Panc1 (cell line): Measurements from ENCODE around the gene U2SURP. TPM values are rescaled to one million over a fixed set of nuclear protein-coding genes. Genes with fewer than 3 reads are reported as not detected.

Experiments used
- ATAC-seq: fragments of 200-7000 bp; cut with Tn5 transposase; 2 replicates; pipeline ENCODE4 v1.9.1; 2020; ENCODE audit warnings: mild to moderate bottlenecking, moderate library complexity
- BruUV-seq: library from RNA; stranded (reverse); fragments of 400-500 nt; replicated peaks from 2 replicates; lab custom pipeline; 2021; lab: Mats Ljungman, UMichigan
- CTCF ChIA-PET: fragments of 300-600 bp; sonication (Branson Sonifier 250); formaldehyde crosslinking; loops from one replicate; lab custom pipeline; 2022; ENCODE audit warnings: antibody characterized with exemption; lab: Charles Lee
- POLR2A ChIA-PET: fragments of 300-600 bp; sonication (Branson Sonifier 250); formaldehyde crosslinking; loops from one replicate; lab custom pipeline; 2022; ENCODE audit warnings: antibody characterized with exemption; lab: Charles Lee
- DNase-seq: peaks from one replicate; pipeline ENCODE4 v3.0.0-alpha.2; 2010; ENCODE audit warnings: low read depth, low spot score
- H3K27ac ChIP-seq: 2 replicates; pipeline ENCODE4 v1.5.1; 2011; ENCODE audit warnings: mild to moderate bottlenecking, low read length, inconsistent platforms
- H3K27me3 ChIP-seq: fragments of 200-500 bp; sonication (Bioruptor generic); 2 replicates; pipeline ENCODE4 v1.6.0; 2014; ENCODE audit warnings: low read length, inconsistent platforms; ENCODE audit not compliant: control insufficient read depth, insufficient read depth
- H3K36me3 ChIP-seq: fragments of 200-500 bp; sonication (Bioruptor generic); 2 replicates; pipeline ENCODE4 v1.5.1; 2014; ENCODE audit warnings: inconsistent platforms, mild to moderate bottlenecking, low read length, moderate library complexity; ENCODE audit not compliant: control insufficient read depth, insufficient read depth
- H3K4me1 ChIP-seq: 2 replicates; pipeline ENCODE4 v1.5.1; 2011; ENCODE audit warnings: inconsistent platforms, mild to moderate bottlenecking, low read length, moderate library complexity; ENCODE audit not compliant: control insufficient read depth, insufficient read depth
- H3K4me3 ChIP-seq, 2 experiments: 2 replicates each; pipeline ENCODE4 v1.5.1; 2011 to 2012; ENCODE audit warnings: low read depth in 2 of 2, low read length in 2 of 2, mild to moderate bottlenecking in 2 of 2, inconsistent platforms in 1 of 2, moderate library complexity in 1 of 2
- H3K9me3 ChIP-seq: fragments of 200-500 bp; sonication (Bioruptor generic); 2 replicates; pipeline ENCODE4 v1.5.1; 2014; ENCODE audit warnings: low read depth, mild to moderate bottlenecking, inconsistent platforms, low read length, moderate library complexity; ENCODE audit not compliant: control insufficient read depth, insufficient read depth
- CTCF ChIP-seq: fragments of 450-650 bp; IDR thresholded peaks from 2 replicates; pipeline ENCODE4 v1.5.1; 2017; ENCODE audit warnings: mild to moderate bottlenecking
- POLR2AphosphoS5 ChIP-seq: IDR thresholded peaks from 2 replicates; pipeline ENCODE4 v1.6.1; 2012; ENCODE audit warnings: mild to moderate bottlenecking, low read depth, low read length, moderate library complexity
- REST ChIP-seq, 2 experiments: IDR thresholded peaks; 2 replicates each; pipeline ENCODE4 v1.6.1; 2011 to 2012; ENCODE audit warnings: low read depth in 2 of 2, control low read depth in 1 of 2, low read length in 1 of 2, mild to moderate bottlenecking in 1 of 2, moderate library complexity in 1 of 2; ENCODE audit not compliant: insufficient read depth in 1 of 2
- SIN3A ChIP-seq: IDR thresholded peaks from 2 replicates; pipeline ENCODE4 v1.6.1; 2012; ENCODE audit warnings: low read depth, mild to moderate bottlenecking, low read length, moderate library complexity, borderline replicate concordance; ENCODE audit not compliant: insufficient read depth
- TCF7L2 ChIP-seq: IDR thresholded peaks from 2 replicates; pipeline ENCODE4 v1.6.1; 2011; ENCODE audit warnings: mild to moderate bottlenecking, low read depth, low read length, inconsistent platforms
- in situ Hi-C: cut with HindIII; loops from 2 replicates; pipeline ENCODE4 v1.10.0; 2016; ENCODE audit warnings: low sequenced_read_pairs, low pct_unique_long_range_greater_than_20kb
- intact Hi-C: fragments of 100-400 bp; cut with micrococcal nuclease; formaldehyde crosslinking; loops from one replicate; pipeline ENCODE4 v1.10.0; 2022; ENCODE audit not compliant: unreplicated experiment
- total RNA-seq: library from RNA; stranded (reverse); gene quantifications from one replicate; pipeline ENCODE4 v1.2.1, GENCODE V29; 2021; ENCODE audit not compliant: unreplicated experiment

U2SURP gene
- total RNA-seq, 1 experiment from 2014 or later = 135 TPM

GRCh38 chr3:142962520-142963233 is 38.7 kb upstream of the U2SURP start:
- no peak overlapping the region for H3K27ac ChIP-seq
- peaks cover 15% of the 10 kb centered on the region for H3K27me3 ChIP-seq
- H3K36me3 ChIP-seq = no peaks in the 10 kb centered on the region
- BruUV-seq = no TSS peak
- peaks cover 4% of the 10 kb centered on the region; the same call in 1 of the 2 replicates for H3K4me1 ChIP-seq
- ChIA-PET POLR2A (no interaction called here), CTCF (no interaction called here)
- peak overlapping the region; percentile 6 to 52; a peak in 2 of 4 replicates for H3K4me3 ChIP-seq
- peak; percentile 27; the same call in 1 of the 2 replicates for ATAC-seq
- TF ChIP-seq POLR2AphosphoS5 (no peak), CTCF (no peak), TCF7L2 (no peak), REST (IDR thresholded peaks at IDR 0.05; ENCODE audit: insufficient read depth in 1 of 2, low read depth in 2 of 2, low read length in 1 of 2) (no peak), SIN3A (no peak)
- intact Hi-C loops = no loop called here
- H3K9me3 ChIP-seq = no peaks in the 10 kb centered on the region
- no peak for DNase-seq
- in situ Hi-C loops = no loop called here

- ATAC-seq (peak; percentile 83), DNase-seq (no peak)
- no TSS peak for BruUV-seq
- Histone ChIP-seq H3K4me3 (peak overlapping the region; percentile 41 to 52), H3K36me3 (no peaks in the 10 kb centered on the region), H3K9me3 (no peaks in the 10 kb centered on the region), H3K4me1 (peaks cover 4% of the 10 kb centered on the region; the same call in 1 of the 2 replicates), H3K27ac (no peak overlapping the region), H3K27me3 (peaks cover 13% of the 10 kb centered on the region)
- TF ChIP-seq POLR2AphosphoS5 (no peak), CTCF (peak; percentile 61), TCF7L2 (no peak)
- intact Hi-C loops (no loop called here), in situ Hi-C loops (no loop called here)
- CTCF ChIA-PET = no interaction called here
- POLR2A ChIA-PET = no interaction called here
These were observed 38.2 kb upstream of the U2SURP start for GRCh38 chr3:142963234-142963515.
